Hematopoietic multipotent progenitor cell treated with erythropoietin and hydrocortisone succinate and interleukin-3 and kit ligand, for 17 days (in vitro differentiated cells): Measurements from ENCODE around the gene LIN7B.

Experiments
- DNase-seq: peaks from one replicate; pipeline ENCODE4 v3.0.0-alpha.2; 2015; ENCODE audit warnings: low spot score

Gene LIN7B

DNA sequence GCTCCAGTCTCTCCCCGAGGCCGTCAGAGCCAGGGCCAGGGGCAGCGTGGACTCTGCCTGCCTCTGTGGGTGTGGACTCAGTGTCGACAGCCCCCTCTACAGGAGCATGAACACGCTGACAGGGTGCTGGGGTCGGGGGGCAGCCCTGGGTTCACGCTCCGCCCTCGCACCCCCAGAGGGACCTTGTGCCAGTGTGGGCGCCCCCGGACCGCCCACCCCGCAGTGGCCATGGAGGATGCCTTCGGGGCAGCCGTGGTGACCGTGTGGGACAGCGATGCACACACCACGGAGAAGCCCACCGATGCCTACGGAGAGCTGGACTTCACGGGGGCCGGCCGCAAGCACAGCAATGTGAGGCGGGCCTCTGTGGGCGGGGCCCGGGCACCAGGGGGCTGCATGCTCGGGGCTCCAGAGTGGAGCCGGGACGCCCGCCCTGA, 51.7 kb downstream of the LIN7B start:
- no peak for DNase-seq

DNA sequence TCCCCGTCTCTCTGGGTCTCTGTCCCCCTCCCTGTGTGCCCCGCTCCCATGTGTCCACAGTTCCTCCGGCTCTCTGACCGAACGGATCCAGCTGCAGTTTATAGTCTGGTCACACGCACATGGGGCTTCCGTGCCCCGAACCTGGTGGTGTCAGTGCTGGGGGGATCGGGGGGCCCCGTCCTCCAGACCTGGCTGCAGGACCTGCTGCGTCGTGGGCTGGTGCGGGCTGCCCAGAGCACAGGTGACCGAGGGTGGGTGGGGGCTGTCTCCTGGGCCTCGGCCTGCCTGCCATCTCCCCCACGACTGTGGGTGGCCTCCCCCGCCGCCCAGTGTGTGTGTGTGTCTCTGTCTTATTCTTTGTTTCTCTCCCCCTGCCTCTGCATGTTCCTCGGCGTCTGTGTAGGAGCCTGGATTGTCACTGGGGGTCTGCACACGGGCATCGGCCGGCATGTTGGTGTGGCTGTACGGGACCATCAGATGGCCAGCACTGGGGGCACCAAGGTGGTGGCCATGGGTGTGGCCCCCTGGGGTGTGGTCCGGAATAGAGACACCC, 53.8 kb downstream of the LIN7B start:
- DNase-seq = no peak
